NB4 (cell line): ENCODE results near the gene ESYT2.

Experiments
- MYC ChIP-seq: IDR thresholded peaks from 2 replicates; pipeline ENCODE4 v1.6.1; 2011; ENCODE audit warnings: low read depth, low read length
- POLR2A ChIP-seq: IDR thresholded peaks from 2 replicates; pipeline ENCODE4 v1.6.1; 2011; ENCODE audit warnings: mild to moderate bottlenecking; ENCODE audit not compliant: insufficient read length; ENCODE audit errors: extremely low read depth
- TF ChIP-seq, protein P1 (sequence below): IDR thresholded peaks from one replicate; pipeline ENCODE4 v1.5.1; 2012; ENCODE audit warnings: low read depth, low read length

DNA sequence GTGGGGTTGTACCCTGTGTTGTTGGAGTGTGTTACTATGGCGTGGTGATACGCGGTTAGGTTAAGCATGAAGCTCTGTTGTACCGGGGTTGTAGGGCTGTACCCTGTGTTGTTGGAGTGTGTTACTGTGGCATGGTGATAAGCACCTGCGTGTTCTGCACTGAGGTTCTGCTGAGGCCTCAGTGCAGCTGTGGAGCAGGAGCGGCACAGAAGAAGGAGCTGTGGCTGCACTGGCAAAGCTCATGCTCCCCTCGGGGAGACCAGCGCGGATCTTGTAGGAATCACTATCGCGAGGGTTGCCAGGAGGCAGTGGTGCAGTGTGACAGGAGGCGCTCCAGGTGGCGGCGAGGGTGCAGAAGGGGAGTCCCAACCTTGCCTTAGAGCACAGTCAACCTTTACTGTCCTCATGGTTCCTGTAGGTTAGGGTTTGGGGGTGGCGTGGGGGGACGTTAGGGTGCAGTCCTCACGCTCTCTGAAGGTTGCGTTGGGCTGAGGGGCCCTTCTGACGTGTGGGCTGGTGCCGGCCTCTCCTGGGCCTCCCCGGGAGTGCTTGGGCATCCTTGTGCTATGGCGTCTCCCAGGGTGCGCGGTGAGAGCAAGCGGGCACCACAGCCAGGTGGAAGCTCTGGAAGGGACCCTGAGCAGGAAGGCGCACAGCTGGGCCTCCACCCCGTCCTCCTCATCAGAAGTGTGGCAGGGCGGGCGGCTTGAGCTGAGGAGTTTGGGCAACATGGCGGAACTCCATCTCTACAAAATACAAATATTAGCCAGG lies 38.1 kb upstream of the ESYT2 start:
- TF ChIP-seq, protein P1, sequence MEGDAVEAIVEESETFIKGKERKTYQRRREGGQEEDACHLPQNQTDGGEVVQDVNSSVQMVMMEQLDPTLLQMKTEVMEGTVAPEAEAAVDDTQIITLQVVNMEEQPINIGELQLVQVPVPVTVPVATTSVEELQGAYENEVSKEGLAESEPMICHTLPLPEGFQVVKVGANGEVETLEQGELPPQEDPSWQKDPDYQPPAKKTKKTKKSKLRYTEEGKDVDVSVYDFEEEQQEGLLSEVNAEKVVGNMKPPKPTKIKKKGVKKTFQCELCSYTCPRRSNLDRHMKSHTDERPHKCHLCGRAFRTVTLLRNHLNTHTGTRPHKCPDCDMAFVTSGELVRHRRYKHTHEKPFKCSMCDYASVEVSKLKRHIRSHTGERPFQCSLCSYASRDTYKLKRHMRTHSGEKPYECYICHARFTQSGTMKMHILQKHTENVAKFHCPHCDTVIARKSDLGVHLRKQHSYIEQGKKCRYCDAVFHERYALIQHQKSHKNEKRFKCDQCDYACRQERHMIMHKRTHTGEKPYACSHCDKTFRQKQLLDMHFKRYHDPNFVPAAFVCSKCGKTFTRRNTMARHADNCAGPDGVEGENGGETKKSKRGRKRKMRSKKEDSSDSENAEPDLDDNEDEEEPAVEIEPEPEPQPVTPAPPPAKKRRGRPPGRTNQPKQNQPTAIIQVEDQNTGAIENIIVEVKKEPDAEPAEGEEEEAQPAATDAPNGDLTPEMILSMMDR: no peak
- TF ChIP-seq MYC (no peak), POLR2A (no peak)
